ENCODE results near the gene GPX2. TPM values are rescaled to one million over a fixed set of nuclear protein-coding genes. Genes with fewer than 3 reads are reported as not detected.

GPX2 gene
- polyA plus RNA-seq, 4 donors = 0.21 to 2.6 (median 1.7) TPM

DNA sequence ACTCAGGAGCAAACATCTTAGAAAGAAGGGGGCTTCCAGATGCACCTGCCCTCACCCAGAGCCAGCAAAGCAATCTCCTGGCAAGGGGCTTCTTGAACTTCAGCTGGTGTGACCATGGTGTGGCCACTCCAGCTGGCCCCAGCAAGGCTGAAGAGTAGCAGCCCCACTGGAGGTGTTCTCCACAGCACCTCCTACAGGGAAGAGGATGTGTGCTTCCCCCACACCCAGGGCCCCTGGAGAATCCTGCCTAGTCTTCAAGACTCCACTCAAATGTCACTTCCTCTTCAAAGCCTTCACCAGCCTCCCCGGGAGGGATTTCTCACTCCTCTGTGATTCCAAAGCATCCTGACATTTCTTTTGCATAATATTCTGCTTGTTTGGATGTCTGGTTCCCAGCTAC, 21.1 kb upstream of the GPX2 start:
- DNase-seq (ENCODE audit: low read depth in 4 of 4, low spot score in 2 of 4) = no peak

DNA sequence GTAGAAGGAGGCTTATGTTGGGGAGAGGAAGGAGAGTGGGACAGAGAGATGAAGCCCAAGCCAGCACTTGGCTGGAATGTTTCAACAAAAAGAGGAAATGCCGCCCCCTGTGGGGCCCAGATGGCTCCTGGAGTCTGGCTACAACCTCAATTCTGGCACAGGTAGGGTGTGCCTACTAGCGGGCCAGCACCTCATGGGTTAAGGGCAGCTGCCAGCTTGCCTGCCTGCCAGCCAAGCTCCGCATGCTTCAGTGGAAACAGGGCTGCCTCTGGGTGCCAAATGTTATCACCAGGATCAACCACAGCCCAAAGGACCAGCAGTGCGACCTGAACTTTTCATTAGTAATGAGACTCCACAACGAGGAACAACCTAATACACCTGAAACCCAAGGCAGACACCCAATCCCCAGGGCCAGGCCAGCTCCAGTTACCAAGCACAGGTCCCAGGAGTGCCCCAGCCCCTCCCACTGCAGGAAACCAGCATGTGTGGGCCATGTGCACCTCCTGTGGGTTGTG, 18.3 kb upstream of the GPX2 start:
- DNase-seq (ENCODE audit: low read depth in 4 of 4, low spot score in 2 of 4) = no peak

DNA sequence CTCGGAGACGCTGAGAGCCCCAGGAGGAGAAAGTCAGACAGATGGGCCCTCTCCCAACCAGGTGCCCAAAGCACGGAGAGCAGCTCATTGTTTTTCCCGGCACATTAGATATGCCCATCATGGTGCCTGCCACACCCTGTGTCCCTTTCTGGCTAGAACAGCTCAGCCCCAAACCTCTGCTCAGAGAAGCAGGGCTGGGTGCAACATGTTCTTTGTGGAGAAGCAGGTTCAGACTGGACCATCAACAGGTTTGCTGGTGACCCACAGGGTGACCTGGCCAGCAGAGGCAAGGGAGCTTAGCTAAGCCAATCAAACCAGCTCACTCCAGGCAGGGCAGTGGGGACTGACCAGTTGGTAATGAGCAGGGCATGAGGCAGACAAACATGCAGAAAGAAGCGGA, 16.2 kb upstream of the GPX2 start:
- no peak for DNase-seq (ENCODE audit: low read depth in 4 of 4, low spot score in 2 of 4)

DNA sequence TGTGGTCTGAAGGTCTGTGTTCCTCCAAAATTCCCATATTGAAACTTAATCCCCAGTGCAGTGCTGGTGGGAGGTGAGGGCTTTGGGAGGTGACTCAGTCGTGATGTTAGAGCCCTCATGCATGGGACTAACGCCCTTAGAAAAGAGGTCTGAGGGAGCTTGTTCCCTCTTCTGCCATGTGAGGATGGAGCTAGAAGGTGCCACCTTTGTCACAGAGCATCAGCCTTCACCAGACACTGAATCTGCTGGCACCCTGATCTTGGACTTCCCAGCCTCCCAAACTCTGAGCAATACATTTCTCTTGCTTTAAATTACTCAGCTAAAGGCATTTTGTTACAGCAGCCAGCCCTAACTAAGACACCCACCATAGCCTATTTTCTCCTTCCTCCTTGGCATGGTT, 15.7 kb upstream of the GPX2 start:
- DNase-seq (ENCODE audit: low read depth in 4 of 4, low spot score in 2 of 4) = no peak

DNA sequence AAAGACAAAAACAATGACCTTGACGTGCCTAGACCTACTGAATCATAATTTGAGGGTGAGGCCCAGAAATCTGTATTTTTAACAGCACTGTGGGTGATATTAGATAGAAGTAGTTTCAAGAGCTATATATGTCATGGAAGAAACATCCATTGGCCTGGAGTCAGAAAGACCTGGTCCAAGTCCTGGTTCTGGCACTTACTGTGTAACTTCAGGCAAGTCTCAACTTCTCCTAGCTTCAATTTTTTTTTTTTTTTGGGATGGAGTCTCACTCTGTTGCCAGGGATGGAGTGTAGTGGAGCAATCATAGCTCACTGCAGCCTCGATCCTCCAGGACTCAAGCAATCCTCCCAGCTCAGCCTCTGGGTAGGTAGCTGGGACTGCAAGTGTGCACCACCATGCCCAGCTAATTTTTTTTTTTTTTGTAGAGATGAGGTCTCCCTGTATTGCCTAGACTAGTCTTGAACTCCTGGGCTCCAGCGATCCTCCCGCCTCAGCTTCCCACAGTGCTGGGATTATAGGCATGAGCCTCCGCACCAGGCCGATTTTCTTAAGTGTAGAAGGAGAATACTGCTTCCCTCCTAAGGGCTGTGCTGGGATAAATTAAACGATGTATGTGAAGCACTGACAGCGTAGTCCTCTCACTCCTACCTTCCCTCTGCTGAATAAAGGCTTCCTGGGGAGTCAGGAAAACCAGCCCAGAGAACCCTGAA, 14.3 kb upstream of the GPX2 start:
- DNase-seq (ENCODE audit: low read depth in 4 of 4, low spot score in 2 of 4) = no peak

DNA sequence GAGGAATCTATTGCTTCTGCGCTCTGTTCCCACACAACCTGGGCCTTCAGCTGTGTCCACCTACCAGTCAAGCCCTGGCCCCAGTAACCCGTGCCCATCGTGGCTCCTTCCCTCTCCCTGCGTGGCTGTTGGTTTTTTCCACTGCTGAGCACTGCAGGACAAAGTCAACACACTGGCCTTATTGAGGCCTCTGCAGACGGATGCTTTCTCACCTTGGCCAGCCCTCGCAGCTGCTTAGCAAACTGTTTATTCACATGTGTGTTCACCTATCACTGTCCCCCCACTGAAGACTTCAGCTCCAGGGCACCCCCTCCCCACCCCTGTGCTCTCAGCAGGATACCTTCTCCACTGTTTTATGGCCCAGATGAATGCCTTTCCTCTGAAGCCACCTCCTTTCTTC, 12.8 kb upstream of the GPX2 start:
- DNase-seq (ENCODE audit: low read depth in 4 of 4, low spot score in 2 of 4) = no peak

DNA sequence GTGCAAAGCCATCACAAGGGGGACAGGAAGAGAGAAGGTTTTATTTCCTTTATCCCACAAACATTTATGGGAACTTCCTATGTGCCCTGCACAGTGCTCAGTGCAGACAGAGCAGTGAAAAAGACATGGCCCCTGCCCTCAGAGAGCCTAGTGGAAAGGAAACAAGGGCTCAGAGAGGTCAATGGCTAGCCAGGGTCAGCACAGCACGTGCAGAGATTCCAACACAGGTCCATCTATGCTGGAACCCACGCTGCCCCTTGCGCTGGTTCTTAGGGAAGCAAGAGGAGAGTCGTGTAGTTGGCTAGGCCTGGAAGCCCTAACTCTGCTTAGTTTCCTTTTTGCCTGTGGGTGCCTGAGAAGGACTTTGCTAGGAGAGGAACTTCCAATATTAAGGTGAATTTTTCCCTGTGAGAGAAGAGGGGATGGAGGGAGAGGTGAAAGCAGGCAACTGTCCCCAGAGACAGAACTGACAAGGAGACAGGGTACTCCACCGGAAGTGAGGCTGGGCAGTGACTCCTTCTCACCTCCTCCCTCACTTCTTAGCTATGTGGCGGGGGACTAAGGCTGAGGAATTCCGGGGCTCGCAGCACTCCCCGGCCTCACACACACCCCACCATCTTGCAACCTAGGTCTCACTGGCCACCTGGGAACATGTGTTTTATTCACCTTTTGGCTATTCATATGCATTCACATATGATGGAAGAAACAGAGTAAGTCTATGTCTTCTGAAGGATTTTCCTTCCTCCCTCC, 12.1 kb upstream of the GPX2 start:
- DNase-seq (ENCODE audit: low read depth in 4 of 4, low spot score in 2 of 4) = no peak

DNA sequence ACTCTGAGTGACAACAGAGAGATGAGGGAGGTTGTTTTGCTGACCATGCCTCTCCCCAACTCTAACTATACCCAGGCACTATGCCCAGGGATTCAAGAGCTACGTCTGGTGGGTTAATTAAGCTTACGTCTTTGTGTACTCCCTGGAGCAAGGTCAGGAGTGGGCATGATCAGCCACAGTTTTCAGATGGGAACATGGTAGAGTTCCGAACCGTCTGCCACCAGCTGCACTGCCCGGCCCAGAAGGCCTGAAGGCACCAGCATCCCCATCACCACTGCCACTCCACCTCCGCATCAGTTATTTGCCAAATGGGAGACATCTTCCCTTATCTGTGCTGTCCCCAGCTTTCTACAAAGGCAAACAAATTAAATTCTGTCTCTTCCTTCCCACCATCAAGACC, 11.1 kb upstream of the GPX2 start:
- no peak for DNase-seq (ENCODE audit: low read depth in 4 of 4, low spot score in 2 of 4)

DNA sequence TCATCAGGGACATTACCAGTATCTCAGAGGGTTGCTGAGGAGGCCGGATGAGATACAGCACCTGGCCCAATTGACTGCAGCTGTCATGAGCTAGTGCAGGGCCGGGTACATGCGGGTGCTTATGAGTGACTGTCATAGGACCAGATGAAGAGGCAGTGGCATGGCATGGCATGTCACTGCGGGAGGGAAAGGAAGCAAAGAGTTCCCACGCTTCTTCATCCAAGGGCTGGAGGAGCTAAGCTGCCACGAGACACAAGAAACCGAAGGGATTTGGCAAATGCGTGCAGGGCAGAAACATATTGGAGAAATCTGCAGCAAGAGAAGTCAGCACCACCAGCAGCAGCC, 10.7 kb upstream of the GPX2 start:
- DNase-seq (ENCODE audit: low read depth in 4 of 4, low spot score in 2 of 4) = no peak

DNA sequence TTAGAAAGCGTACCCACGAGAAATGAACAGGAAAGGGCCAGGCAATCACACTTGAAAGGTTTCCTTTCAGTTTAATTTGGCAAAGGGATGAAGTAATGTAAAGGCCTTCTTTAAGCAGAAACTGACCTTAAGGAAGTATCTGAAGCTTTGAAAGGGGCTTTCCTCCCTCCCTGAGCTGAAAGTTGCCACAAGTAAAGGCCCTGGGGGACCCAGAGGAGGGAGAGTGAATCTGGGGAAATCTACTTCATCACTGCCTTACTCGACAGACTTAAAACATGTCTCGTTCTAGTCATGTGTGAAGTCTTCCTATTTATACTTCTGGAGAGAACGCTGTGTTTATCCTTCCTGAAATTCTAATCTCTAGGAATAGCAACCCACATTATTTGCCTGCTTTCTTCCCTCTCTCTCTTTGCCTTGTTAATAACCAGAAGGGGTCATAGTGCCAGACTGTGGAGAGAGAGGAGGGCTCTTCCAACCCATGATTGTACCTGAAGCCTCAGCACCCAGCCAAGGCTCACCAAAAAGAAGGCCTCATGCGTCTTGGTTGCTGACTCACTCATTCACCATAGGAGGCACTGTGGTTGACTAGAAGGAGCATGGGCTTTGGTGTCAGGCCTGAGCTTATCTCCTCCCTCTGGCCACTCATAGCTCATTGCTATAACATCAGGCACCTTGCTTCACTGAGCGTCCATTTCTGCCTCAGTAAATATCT, 10.2 kb upstream of the GPX2 start:
- DNase-seq (ENCODE audit: low read depth in 4 of 4, low spot score in 2 of 4) = no peak

DNA sequence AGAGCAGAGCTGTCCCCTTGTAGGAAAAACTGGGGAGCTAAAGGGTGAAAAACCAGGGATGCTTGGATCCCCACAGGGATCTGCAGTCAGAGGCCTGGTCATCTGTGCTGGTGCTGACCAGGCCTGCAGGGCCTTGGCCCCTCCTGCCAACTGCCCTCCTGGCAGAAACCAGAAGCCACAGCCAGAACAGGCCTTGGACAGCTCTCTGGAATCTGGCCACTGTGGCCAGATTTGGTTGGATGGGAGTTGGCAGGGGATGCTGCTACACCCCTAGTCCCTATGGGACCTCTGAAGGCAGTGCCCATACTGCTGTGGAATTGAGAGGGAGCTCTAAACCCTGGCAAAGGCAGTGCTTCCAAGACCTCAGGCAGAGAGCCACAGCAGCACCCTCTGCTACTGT, 9.2 kb upstream of the GPX2 start:
- no peak for DNase-seq (ENCODE audit: low read depth in 4 of 4, low spot score in 2 of 4)

DNA sequence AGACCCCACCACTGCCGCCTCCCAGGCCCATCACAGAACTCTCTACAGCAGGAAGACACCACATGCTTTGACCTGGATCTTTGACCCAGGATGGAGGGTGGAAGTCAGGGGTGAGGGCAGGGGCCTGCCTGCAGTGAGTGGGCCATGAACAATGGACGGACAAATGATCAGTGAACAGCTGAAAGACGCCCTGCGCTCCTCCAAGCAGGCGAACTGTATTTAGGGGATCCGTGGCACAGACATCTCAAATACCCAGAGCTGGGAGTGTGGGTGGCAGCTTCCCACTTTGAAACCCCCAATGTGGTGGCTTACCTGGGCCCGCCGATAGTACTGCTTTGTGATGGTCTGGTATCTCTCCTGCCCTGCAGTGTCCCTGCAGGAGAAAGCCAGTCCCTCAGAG, 8.7 kb upstream of the GPX2 start:
- DNase-seq (ENCODE audit: low read depth in 4 of 4, low spot score in 2 of 4) = no peak

DNA sequence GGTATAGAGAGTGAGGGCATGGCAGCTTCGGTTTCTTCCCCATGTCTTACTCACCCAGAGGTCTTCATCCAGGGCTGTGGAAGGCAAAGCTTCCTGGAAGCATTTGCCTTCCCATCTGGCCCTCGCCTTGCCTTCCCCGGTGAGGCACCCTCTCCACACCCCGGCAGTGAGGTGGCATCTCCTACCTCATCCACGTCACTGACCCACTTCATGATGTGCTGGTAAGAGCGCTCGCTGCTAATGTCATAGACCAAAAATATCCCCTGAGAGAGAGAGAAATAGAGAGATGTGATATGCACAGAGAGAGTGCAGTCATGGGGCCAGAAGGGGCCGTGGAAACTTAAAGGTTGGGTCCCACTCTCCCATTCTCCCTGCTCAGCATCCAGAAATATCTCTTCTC, 8.3 kb upstream of the GPX2 start:
- DNase-seq (ENCODE audit: low read depth in 4 of 4, low spot score in 2 of 4) = no peak

DNA sequence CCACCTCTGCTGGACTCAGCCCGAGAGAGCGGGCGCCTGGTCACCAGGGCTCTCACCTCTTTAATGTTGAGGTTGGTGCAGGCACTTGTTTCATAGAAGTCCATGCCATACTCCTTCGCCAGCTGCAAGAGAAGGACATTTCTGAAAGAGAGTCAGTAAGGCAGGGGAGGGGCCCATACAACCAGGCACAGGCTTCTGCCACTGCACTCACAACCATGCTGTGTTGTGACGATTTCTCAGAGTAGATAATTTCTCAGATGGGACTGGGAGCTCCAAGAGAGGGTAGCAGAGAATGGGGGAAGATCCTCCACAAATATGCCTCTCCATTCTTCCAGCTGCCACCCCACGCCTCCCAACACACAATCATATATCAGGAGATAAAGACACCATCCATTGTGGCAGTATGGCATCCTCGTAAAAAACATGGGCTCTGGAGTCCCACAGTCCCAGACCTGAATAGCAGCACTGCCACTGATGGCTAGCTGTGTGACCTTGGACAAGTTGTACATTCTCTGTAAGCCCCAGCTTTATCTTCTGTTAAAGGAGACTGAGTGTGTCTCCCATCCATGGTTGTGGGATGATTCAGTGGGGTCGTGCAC, 6.2 kb upstream of the GPX2 start:
- no peak for DNase-seq (ENCODE audit: low read depth in 4 of 4, low spot score in 2 of 4)

DNA sequence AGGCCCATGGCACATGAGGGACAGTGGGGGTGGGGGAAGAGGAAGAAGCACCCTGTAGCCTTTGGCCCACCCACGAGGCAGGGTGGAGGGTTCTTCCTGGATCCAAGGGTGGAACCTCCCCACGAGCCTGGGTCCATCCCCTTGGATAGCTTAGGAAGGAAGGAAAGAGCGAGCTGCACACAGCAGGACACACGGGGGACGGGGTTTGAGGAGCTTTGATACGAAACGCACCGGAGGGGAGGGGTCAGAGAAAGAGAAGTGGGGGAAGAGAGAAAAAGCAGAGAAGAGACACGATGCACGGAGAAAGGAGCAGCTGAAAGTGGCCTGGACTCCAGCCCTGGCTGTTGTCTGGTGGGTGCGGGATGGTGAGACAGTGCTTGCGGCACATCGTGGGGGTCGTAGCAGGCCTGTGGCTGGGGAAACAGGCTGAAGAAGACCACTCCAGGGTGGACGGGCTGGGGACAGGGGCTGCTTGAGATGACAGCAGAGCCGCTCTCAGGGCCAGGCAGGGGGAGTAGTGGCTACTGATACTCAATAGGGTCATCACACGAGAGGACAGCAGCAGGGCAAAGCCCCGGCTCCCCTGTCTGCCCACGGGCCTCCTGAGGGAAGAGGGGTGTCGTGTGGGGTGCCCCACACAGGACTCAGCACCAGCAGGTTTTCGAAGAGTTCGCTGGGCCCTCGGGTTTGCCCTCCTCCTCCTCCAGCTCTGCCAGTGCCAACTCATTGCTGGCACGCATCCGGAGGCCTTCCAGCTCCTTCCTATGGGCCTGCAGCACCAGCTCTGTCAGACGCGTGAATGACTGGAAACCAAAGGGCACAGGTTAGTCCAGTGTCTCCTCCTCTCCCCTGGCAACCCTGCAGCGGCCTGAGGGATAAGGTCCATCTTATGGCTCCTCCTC, 5.4 kb upstream of the GPX2 start:
- DNase-seq (ENCODE audit: low read depth in 4 of 4, low spot score in 2 of 4) = no peak

DNA sequence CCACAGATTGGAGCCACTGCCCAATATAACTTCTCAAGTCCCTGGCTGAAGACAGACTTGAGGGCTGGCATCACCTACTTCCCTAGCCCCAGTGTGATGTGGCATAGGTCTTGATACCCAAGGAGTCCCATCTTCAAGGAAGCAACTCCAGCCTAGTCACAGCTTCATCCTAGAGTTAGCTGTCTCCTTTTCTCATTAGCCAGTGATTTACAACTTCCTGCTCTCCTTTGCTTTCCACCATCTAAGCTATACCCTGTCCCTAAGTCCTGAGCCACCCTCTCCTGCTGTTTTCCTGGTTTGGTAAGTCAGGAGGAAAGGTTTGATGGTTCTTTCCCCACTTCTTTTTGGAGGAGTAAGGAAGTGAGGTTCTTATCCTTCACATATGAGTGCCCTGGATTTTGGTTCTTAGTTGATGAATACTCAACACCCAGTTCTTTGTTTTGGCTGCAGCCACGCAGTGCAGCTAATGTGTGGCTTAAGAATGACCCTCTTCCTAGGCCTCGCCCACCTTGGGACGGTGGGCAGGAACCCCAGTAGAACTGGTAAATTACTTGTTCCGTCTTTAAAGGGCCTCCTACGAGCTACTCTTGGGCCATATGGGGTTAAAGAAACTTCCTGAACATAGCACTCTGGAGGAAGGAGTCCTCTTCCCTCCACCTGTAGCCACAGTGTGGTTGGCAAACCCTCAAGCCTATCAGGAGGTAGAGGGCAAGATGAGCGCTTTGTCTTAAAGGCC, 3.9 kb upstream of the GPX2 start:
- DNase-seq (ENCODE audit: low read depth in 4 of 4, low spot score in 2 of 4) = no peak

DNA sequence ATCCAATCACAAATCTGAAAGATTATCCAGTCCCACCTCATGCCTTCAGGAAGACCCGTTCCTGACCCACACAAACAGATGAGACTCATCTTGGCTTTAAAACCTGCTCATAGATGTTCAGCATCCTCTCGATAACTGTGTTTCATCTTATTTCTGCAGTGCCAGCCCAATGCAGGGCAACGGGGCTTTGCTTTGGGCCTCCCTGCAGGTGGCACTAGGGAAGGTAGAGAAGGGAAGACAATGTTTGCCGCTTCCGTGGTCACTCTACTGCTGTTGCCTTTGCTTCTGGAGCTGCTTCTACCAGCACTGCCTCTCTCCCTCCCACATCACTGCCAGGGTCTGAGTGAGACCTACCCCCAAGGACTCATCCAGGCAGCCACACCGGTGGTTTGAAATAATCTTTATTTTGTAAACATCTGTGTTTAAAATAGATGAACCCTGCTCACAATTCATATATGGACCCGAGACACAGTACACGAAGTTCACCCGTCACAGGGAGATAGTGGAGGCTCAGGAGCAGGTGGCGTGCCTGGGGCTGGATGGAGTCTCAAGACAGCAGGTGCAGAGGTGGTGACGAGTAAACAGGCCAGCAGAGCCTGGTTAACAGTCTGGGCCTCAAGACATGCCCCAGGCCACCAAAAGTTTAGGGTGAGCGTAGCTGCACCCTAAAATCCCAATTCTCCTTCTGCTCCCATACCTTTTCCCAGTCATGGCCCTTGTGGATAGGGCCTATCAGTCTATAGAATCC, 3.1 kb upstream of the GPX2 start:
- no peak for DNase-seq (ENCODE audit: low read depth in 4 of 4, low spot score in 2 of 4)

DNA sequence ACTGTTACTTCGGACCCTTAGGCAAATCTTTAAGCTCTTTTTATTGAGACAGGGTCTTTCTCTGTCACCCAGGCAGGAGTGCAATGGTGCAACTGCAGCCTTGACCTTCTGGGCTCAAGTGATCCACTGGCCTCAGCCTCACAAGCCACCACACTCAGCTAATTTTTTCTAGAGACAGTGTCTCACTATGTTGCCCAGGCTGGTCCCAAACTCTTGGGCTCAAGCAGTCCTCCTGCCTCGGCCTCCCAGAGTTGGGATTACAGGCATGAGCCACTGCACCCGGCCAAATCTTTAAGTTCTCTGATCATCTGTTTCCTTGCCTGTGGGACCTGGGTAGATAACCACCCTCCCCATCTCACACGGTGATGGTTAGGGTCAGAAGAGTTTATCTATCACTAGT, 2.3 kb upstream of the GPX2 start:
- no peak for DNase-seq (ENCODE audit: low read depth in 4 of 4, low spot score in 2 of 4)

DNA sequence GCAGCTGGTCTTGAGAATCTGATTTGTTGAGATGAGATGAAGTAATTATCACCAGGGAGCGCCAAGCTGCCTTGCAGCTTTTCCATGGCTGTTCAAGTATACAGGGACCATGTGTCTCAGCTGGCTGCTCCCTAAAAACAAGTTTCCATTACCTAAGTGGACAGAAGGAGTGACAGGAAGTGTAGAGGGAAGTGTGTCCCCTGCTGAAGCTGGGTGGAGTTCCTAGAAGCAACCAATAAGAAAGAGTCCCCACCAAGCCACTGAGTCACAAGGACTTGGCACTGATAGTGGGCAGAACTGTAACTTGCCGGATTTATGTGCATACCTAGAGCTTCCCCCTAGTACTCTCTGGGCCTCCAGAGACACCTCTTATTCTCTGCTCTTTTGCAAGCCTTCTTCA, 1.5 kb upstream of the GPX2 start:
- DNase-seq (ENCODE audit: low read depth in 4 of 4, low spot score in 2 of 4) = no peak
